ENCODE data around the gene METTL25B.

Gene METTL25B

DNA sequence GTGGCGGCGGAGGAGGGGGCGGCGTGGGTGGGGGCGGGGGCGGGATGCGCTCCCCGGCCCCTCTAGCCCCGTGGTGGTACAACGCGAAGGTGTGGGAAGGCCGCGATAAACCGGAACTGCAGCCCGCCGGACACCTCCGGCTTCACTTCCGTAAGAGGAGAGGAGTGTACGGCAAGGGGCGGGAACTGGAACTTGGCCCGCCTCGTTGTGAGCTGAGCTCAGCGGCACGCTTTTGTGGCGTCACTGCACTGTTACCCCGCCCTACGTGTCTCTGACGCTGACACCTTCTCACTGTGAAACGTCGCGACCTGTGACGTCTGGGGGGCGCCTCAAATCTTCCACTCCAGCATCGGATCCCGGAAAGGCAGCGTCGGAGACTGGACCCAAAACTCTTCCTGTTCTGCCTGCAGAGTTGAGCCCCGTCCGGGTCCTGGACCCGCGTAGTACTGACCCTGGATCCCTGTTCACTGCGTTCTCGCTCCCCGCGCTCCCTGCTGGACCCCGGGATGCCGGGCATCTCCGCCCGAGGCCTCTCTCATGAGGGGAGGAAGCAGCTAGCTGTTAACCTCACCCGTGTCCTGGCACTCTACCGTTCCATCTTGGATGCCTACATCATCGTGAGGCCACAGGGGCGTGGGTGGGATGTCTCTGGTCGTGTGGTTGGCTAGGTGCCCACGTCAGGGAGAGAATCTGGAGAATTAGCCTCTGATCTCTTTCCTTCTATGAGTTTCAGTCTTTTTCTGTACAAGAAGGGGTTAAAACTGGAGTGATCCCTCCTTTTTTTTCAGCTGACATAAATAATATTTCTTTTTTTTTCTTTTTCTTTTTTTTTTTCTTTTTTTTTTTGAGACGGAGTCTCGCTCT is 562 bp downstream of the METTL25B start, which contains the start of gene ISG20L2:
TSS of gene ISG20L2 (minus strand) at position 168 of the 864 bp plus-strand sequence. CDS start 1,114 bp downstream, outside the sequence.
- DNase-seq: peak; percentile 97

- no peak for DNase-seq
Measured at GRCh38 chr1:156733989-156734584, 5.8 kb downstream of the METTL25B start.

GRCh38 chr1:156738407-156738806 is 10.1 kb downstream of the METTL25B start:
- DNase-seq: no peak

- DNase-seq: no peak
Measured at GRCh38 chr1:156738916-156739315, 10.6 kb downstream of the METTL25B start.

DNA sequence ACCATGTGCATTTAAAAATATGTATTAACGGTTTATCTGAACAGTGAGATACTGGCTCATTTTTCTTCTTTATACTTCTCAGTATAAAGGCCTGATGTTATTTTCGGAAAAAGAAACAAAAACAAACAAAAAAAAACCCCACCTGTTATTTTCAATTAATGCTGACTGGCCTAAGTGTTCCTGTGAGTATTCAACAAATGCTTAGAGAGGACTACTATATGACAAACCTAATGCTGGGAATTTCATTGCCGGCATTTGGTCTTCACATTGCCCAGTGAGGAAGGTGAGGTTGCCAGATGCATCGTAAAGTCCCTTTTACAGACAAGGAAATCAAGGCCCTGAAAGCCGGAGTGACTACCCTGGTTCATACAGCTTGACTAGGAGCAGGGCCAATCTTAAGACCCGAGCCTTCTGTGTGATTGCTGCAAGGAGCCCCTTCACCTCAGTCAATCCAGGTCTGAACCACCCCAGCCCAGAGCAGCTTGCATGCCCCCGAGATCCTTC is 12.0 kb downstream of the METTL25B start:
- DNase-seq: no peak

DNA sequence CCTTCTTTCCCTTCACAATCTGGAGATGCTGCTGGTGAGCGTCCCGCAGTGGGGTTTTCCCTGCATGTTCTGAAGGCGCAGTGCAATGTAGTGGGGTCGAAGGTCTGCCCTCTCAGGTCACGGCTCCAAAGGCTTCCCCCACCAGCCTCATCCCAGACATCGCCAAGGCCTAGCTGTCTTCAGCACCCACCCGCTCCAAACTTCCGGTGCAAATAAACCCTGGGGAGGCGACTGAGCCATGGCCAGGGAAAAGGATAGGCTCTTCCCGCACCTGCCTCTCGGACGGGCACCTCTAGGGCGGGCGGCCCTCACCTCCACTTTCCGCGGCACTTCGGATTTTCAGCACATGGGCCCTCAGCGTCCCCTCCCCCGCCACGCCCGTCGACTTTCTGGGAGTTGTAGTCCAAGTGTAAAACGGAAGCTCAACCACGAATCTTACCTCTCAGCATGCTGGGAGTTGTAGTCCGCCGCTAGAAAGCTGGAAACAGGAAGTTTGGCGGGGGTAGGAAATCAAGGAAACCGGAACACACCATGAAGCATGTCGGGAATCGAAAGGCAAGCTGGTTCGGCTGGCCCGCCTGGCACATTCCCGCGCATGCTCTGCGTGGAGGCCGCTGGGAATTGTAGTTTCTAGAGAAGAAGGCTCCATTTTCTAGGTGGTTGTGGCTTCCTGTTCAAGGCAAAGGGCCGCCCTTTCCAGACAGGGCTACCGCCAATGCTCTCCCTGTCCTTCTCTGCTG is 12.6 kb downstream of the METTL25B start, which contains the start of gene MRPL24:
TSS of gene MRPL24 (minus strand) at position 348 of the 740 bp plus-strand sequence. CDS start 2,384 bp downstream, outside the sequence.
- DNase-seq: peak; percentile 99

DNA sequence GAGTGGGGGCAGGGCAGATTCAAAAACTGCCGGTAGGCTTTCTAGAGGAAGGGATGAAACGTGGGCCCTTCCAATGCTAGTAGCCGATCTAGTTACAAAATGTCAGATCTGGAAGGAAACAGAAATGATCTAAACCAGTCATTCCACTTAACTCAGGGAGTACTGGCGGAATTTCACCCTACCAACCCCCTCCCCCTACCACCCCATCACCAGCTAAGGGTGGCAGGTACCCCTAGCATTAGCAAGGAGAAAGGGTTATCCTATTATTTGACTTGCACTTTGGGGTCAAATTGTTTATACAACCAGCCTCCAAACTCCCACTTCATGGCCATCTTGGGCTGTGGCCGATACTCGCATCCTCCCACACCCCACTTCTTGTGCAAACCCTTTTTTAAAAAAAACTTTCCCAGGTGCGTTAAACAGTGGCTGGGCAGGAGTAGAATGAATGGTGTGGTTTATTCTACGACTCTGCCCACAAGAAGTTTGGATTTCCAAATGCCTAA is 13.3 kb downstream of the METTL25B start:
- DNase-seq: no peak

DNA sequence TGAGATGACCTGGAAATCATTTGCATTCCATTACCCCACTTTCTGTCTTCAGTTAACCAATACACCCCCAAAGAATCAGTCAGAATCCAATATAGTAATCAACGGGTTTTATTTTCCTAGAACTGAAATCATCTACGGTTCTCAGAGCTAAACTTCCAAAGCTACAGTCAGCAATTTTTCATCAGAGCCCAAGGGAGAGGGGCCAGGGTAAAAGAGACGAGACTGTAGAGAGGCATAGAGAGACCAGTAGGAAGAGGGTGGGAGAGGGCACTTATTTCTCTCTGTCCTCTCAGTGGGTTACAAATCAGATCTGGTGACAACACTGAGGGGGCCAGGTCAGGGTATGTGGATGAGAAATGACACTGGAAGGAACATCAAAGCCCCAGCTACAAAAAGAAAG is 13.7 kb downstream of the METTL25B start:
- no peak for DNase-seq

DNA sequence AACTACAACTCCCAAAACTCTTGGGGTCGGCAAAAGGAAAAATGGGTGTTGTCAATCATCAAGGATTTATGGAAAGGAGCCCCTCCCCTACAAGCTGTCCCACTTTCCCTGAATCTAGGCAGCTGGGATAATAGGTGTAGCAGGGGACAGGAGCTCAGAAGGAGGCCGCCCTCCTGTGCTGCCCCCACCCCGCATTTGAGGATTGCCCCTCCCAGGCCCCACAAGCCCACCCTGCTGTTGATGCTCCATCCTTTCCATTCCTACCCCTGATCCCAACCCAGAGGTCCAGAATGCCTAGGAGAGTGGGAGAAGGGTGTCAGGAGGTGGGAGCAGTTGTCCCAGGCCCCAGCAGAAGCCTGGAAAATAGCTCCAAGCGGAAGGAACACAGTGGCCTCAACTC is 14.5 kb downstream of the METTL25B start:
- DNase-seq: no peak

DNA sequence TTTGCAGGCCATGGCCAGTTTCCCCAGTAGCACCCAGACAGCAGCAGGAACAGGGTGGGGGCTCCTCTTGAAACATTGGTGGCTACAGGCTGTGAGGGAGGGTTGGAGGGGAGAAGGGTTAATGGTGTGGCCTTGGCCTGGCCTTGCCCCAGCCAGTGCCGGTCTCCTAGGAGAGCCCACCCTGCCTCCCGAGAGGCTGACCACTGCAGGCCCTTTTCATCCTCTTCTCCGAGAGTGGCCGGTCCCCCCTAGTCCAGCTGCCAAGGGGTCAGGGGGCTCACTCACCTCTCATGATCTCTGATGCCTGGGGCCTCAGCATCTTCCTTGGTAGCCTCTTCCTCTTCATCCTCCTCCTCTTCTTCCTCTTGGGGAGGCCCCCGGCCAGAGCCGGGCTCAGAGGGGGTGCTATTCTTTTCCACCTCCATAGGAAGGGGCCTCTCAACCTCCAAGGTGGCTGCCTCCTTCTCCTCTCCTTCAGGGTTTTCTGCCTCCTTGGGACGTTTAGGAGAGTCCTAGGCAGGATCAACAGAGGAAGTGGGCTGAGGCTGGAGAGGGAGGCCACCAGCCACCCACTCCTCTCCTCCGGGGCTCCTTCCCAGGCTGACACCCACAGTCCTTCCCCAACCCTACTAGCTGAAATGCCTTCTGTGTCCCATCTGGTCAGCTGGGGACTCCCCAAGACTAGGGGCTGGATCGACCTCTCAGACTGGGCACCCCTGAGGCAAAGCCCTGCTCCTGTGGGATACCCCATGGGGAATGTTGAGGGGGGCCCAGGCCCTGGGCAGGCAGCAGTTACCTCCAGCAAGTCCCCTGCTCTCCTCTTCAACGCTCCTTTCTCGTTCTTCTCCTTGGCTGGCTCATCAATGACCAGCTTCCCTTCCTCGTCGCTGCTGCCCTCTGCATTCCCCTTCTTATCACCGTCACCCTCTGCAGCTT is 15.4 kb downstream of the METTL25B start:
- DNase-seq: no peak

DNA sequence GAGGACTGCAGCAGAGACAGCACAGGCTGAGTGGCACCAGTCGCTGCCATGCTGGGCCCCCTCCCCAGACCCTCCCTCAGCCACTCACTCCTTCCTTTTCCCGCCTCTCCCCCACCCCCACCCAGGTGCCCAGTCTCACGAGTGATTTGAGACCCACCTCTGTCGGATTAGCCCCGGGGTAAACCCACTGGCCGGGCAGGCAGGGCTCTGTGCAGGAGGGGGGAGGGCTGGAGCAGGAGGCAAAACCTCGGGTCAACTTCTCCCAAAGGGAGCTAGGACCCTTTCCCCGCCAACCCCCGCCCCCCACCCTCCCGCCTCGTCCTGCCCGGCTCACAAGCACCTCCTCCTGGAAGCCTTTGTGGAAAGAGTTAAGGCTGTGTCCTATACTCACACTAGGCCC is 16.1 kb downstream of the METTL25B start:
- DNase-seq: no peak

GRCh38 chr1:156744786-156745419 is 16.6 kb downstream of the METTL25B start:
- no peak for DNase-seq

DNA sequence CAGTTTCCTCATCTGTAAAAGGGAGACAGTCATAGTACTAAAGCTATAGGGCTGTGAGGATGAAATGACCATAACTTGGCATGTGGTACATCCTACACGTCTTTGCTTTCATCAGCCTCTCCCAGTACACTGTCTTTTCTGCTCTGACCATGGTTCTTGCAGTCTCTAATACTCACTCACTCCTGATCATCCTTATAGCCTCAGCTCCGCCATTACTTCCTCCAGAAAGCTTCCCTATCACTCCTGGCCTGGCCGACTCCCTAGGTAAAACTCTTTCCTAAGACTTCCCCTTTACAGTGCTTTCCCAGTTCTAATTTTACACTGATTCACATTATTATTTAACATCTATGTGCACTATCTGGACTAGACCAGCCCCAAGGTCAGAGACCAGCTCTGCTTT is 17.6 kb downstream of the METTL25B start:
- DNase-seq: no peak

DNA sequence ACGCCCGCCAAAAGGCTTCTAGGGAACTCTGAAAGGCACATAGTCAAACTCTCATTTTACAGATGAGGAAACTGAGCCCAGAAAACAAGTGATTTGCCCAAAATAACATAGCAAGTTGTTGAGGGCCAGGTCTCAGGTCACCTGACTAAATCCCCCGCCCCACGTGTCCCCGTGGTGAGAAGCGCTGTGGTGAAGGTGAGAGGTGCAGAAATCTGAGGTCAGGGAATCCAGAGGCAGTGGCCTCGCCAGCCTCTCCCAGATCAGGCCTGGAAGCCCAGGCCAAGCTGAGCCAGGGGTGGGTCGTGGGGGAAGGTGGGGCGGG is 18.1 kb downstream of the METTL25B start:
- no peak for DNase-seq

GRCh38 chr1:156746728-156747631 is 18.7 kb downstream of the METTL25B start:
- DNase-seq: peak; percentile 52

DNA sequence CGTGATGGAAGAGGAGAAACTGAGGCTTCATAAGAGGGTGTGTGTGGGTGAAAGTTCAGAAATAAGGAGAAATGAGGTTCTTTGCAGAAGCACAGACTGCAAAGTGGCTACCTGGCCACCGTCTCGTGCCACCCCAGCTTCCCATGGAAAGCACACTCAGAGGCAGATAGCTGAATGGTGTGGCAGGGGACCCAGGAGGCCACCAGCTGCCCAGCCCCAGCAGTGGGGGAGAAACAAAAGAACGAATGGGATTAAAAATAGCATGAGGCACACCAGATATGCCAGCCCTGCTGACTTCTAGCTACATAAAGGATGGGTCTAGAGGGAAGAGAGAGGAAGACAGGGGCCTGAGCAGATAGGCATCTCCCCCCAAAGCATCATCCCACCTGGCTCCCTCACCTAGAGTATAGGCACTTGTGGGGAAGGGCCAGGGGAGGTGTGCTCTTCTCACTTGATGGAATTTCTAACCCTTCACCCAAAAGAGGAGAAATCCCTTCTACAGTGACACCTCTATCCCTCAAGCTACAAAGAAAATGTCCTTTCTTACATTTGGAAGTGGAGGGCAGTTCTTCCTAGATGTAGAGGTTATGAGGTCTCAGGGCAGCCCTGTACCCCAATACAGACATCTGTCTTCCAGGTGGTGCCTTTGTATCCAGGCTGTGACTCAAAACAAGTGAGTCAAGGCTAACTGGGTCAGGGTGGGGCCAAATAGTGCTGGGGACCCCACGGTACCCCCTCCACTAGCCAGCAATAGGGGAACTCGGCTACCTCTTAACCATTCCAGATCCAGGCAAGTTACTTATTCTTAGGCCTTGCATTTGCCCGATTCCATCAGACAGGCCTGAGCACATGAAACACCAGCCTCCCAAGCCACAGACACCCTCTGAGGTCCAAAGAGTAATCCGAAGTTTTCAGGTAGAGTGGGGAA is 19.7 kb downstream of the METTL25B start:
- DNase-seq: no peak

DNA sequence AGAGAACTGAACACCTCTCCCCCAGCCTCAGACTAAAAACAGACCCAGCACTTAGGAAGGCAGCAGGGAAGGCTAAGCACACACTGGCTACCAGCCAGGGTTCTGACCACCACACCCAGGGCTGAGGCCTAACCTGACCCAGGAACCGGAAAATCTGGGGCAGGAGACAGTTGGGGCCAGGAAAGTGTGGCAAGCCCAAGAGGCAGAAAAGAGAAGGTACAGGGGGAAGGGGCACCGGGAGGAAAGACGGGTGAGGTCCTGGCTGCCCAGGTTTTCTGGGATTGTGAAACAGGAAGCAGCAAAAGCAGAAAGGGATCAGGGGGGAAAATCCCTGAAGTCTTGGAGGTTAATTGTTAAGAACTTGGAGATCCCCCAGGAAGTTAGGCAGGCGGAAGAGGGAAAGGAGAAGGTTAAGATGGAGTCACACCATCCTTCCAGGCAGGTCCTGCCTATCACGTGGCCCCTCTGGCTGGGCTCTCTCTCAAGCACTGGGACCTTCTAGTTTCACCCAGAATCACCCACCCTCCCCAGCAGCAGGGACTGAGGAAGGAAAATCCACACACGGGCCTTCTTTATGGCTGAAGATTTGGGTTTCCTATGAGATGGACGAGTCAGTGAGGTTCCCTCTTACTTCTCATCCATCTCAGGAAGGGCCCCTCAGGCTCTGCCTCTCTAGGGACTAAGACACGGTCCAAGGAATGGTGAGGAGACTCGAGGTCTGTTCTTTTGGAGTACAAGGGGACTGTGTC is 20.6 kb downstream of the METTL25B start:
- no peak for DNase-seq

GRCh38 chr1:156749419-156750118 is 21.3 kb downstream of the METTL25B start:
- DNase-seq: no peak

All from NCI-H1048 (cell line).